GM20000 (cell line): ENCODE data around the gene FNIP2.

Source experiments
- DNase-seq: peaks from one replicate; pipeline ENCODE4 v3.0.0; 2012; ENCODE audit warnings: low spot score
- TF ChIP-seq, protein P1 (sequence below): IDR thresholded peaks from 2 replicates; pipeline ENCODE4 v1.5.1; 2012; ENCODE audit warnings: mild to moderate bottlenecking, control low read depth; ENCODE audit errors: extremely low read depth, missing control alignments

Gene FNIP2

DNA sequence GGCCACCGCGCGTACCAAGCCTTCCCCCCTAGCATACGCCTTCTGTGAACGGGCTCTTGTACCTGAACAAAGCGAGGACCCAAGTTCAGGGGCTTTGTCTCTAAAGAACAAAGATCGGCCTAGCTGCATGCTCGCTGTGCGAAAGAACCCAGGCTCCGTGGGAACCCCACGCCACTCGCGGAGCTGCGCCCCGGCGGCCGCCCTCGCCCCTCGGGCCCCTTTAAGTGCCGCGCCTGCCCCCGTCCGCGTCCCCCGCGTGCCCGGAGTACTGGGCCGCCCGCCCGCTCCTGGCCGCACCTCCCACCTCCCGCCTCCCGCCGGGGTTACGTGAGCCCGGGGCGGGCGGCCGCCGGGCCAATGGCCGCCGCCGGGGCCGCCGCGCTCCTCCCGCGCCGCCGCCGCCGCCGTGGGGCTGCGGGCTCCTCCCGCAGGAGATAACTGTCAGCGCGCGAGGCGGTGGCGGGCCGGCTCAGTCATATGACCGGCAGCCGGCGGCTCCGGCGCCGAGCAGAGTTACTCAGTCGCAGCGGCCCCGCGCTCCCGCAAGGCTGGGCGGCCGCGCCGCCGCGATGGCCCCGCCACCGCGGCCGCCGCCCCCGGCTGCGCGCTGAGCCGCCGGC lies at the start of gene FNIP2:
TSS of gene FNIP2 (plus strand) at position 472 of the 620 bp plus-strand sequence. CDS start 187 bp downstream, outside the sequence.
- DNase-seq: peak; percentile 93
- TF ChIP-seq, protein P1, sequence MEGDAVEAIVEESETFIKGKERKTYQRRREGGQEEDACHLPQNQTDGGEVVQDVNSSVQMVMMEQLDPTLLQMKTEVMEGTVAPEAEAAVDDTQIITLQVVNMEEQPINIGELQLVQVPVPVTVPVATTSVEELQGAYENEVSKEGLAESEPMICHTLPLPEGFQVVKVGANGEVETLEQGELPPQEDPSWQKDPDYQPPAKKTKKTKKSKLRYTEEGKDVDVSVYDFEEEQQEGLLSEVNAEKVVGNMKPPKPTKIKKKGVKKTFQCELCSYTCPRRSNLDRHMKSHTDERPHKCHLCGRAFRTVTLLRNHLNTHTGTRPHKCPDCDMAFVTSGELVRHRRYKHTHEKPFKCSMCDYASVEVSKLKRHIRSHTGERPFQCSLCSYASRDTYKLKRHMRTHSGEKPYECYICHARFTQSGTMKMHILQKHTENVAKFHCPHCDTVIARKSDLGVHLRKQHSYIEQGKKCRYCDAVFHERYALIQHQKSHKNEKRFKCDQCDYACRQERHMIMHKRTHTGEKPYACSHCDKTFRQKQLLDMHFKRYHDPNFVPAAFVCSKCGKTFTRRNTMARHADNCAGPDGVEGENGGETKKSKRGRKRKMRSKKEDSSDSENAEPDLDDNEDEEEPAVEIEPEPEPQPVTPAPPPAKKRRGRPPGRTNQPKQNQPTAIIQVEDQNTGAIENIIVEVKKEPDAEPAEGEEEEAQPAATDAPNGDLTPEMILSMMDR: no peak

DNA sequence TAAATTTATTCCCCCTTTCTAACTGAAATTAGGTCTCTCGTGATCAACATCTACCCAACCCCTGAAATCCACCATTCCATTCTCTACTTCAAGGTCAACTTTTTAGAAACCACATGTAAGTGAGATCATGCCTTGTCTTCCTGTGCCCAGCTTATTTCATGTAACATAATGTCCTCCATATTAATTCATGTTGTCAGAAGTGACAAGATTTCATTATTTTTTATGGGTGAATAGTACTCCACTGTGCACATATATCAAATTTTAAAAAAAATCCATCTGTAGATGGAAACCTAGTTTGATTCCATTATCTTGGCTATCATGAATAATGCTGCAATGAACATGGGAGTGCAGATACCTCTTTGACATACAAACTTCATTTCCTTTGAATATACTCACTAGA lies 47.1 kb upstream of the FNIP2 start:
- DNase-seq: no peak
- TF ChIP-seq, protein P1: no peak

DNA sequence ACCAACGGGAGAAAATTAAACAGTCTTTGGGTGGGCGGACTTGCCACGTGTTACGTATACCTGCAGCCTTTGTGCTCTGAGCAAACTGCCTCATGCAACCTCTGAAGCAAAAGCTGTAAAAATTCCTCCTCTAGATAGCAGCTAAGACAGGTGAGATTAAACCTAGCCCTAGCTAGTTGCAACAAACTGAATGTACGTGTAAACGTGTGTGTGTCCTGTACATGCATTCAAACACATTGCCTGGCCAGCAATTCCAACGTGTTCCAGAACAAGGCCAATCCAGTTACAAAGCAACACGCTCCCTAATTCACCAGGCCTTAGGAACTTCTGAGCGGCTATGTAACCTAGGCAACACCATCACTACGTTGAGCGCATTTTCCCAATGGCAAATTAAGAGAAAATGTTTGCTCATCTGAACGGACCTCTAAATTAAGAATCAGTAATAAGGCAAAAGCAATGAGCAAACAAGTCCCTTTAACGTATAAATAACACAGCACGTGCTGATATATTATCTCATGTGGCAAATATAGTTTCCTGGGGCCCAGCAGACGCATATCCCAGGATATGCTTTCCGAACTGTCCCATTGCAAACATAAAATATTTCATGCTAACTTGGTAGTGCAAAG lies 46.4 kb upstream of the FNIP2 start:
- DNase-seq: no peak
- TF ChIP-seq, protein P1: no peak

DNA sequence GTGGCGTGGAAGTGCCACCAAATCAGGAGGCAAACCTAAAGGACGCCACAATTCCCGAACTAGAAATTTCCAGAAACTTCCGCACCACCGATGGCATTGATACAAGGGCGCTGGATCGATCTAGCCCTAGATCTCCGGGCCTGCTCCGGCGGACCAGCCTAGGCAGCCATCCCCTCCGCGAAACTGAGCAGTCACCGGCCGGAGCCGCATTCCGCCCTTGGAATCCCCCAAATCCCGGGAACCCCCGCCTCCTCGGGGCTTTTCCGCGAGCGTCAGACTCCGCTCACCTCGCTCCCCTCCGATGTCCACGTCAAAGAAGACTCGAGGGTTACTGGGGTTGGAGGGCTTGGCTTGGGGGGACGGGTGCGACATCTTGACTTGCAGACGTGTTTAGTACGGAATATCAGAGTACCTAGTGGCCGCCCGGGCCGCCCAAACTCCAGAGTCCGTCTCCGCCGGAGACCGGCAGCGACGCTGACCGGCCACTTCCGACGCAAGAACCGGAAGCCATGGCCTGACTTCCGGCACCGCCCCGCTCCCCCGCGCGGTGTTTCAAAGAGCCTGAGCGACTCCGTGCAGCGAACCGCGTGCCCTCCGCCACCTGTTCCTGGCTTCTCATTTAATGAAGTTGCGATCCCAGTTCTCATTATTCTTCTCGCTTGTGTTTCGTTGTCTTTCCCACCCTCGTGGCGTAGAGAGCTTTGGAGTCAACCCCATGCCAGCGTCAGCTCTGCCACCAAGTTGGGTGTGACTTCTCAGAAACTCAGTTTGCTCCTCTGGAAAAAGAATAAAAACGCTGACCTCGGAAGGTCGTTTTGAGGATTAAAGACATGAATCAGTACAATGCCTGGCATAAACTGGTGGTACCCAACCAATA lies 45.7 kb upstream of the FNIP2 start, which contains the start of gene PPID:
TSS of gene PPID (minus strand) at position 480 of the 877 bp plus-strand sequence. CDS start at position 372, 108 bp downstream.
- TF ChIP-seq, protein P1: no peak
- DNase-seq: peak; percentile 86

DNA sequence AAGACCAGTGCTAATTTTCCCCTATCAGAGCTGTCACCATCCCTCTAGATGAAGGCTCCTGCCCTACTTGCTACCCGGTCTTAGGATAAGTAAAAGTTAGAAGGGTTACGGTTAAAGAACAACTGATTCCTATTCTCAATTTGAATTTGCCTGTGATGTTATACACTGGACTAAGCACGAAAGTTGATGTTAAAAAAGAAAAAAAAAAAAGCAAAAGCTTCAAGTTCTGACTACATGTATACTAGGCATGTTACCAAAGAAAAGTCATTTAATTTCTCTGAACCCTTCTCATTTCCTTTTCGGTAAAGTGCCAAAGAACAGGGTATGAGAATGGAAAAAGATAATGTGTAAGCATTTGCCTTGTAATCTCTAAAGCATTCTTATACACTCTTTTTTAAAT lies 44.2 kb upstream of the FNIP2 start:
- DNase-seq: no peak
- TF ChIP-seq, protein P1: no peak

- DNase-seq: no peak
- TF ChIP-seq, protein P1: no peak
Observed at GRCh38 chr4:158726633-158727032, 42.2 kb upstream of the FNIP2 start.

- DNase-seq: no peak
- TF ChIP-seq, protein P1: no peak
Observed at GRCh38 chr4:158728236-158728635, 40.6 kb upstream of the FNIP2 start.
